WI38 (cell line): ENCODE results near the gene TNNT1.
"Not testable (repeated sequence)": the region's sequence is repeated elsewhere in the genome, so short reads cannot be mapped to it uniquely, and the experiment has no call there.

ENCODE experiments used
- H3K4me3 ChIP-seq: 2 replicates; pipeline ENCODE4 v1.5.1; 2011; ENCODE audit warnings: low read depth, mild to moderate bottlenecking, control low read depth, low read length
- CTCF ChIP-seq: IDR thresholded peaks from 2 replicates; pipeline ENCODE4 v1.5.1; 2012; ENCODE audit warnings: low read depth, mild to moderate bottlenecking, control low read depth, low read length

The TNNT1 gene

DNA sequence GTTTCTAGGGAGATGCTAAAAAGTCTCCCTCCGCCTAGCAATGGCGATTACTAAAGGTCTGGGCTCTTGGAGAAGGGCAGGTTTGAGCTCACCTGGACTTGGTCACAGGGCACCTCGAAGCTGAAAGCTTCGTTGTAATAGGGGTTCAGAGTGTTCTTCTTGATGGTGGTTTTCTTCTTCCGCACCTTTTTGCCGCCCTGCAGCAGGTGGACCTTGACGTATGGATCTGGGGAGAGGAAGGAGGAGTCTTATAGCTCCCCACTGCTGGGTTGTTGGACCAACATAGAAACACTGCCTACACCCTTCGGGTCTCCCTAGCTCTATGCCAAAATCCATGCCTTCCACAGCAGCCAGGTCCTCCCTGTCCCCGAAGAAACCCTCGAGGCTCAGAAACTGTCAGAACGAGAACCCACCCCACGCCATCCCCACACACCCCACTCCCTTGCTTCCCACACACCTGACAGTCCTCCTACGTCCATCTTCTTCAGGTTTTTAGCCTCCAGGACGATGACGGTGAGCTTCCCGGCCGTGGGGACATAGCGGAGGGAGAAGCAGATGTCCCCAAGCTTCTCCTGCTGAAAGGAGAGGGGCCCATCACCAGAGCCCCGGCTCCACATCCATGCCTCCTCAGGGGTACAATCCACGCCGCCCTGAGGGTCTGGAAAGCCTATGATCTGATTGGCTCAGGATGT is 25.6 kb upstream of the TNNT1 start:
- no peak overlapping the region for H3K4me3 ChIP-seq
- no peak for TF ChIP-seq CTCF

DNA sequence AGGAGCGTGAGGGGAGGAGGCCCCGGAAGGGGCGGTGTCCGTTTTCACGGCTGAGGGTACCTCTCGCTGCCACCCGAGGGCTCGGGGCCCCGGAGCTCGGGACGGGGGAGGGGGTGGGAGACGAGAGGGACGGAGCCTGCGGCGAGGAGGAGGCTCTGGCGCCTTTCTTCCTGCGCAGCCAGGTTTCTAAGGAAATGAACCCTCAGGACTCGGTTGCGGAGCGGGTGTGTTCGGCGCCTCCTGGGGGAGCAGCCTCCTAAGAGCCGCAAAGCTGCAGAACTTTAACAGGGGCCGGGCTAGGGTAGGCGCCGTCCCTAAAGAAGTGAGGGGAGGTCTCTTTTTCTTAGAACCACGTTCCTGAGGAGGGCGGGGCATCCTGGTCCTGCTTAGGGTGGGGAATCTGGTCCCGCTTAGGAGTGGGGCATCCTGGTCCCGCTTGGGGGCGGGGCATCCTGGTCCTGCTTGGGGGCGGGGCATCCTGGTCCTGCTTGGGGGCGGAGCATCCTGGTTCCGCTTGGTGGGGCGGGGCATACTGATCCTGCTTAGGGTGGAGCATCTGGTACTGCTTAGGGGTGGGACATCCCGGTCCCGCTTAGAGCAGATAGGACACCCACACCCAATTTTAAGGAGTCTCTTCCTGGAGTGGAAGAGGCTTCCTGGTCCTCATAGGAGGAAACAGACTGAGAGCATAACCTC is 24.9 kb upstream of the TNNT1 start:
- peak overlapping the region; percentile 53 for H3K4me3 ChIP-seq
- TF ChIP-seq CTCF, result no peak

DNA sequence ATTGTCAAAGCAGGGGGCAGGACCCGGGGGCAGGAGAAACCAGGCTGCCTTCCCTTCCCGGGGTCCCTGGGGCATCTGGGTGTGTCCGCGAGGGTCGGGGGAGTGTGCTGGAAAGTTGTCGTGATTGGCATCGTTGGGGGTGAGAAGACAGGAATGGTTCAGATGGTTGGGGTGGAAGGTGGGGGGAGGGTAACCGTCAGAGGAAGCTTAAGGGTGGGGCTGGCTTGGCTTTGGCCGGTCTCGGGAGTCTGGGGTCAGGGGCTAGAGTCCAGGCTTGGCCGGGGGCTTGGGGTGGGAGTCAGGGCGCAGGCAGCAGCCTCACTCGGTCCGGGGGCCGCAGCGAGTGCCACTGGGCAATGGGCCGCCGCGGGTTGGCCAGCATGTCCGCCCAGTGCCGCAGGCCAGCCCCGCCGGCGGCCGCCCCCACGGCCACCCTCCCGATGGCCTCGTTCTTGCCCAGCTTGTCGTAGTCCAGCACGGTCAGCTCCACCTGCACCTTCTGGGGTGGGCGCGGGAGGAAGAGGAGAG is 24.2 kb upstream of the TNNT1 start:
- H3K4me3 ChIP-seq, result peak overlapping the region; percentile 53
- no peak for TF ChIP-seq CTCF

DNA sequence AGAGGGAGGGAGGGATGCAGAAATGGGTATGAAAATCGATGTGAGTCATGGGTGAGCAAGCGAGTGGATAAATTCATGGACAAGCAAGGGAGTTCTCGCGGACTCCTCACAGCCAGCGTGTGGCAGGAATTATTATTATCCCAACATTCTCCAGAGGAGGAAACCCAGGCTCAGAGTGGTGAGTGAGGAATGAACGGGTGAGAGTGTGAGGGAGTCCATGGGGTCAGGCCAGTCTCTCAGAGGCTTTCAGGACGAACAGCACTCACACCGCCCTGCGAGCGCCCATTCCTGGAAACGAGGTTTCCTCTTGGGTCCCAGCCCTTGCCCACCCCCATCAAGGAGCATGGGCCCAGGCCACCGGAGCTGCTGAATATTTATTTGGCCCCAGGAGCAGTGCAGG is 23.7 kb upstream of the TNNT1 start:
- peak overlapping the region; percentile 53 for H3K4me3 ChIP-seq
- TF ChIP-seq CTCF, result no peak

GRCh38 chr19:55172318-55172717 is 23.3 kb upstream of the TNNT1 start:
- H3K4me3 ChIP-seq, result not testable (repeated sequence)

GRCh38 chr19:55171440-55171839 is 22.4 kb upstream of the TNNT1 start:
- TF ChIP-seq CTCF, result no peak
- H3K4me3 ChIP-seq, result no peak overlapping the region

DNA sequence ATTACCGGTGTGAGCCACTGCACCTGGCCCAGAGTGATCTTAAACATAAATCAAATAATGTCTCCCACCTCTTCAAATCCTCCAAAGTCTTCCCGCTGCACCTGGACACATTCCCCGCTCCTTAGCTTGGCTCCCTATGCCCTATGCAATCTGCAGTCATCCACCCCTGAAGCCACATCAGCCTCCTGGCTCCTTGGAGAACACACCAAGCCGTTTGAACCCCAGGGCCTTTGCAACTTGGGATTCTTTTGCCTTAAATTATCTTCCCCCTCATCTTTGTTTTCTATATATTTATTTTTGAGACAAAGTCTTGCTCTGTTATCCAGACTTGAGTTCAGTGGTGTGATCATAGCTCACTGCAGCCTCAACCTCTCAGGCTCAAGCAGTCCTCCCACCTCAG is 20.1 kb upstream of the TNNT1 start:
- no peak overlapping the region for H3K4me3 ChIP-seq
- TF ChIP-seq CTCF, result no peak
